OCI-LY1 (cell line): ENCODE data around the gene TMTC4.
"Not testable (repeated sequence)": the region's sequence is repeated elsewhere in the genome, so short reads cannot be mapped to it uniquely, and the experiment has no call there.

ENCODE experiments used
- H2AFZ ChIP-seq: fragments of 200-600 bp; sonication (generic), shearing (Covaris generic); 2 replicates; pipeline ENCODE4 v1.6.0; 2014; ENCODE audit warnings: antibody characterized with exemption, mild to moderate bottlenecking, low read length
- H3F3A ChIP-seq: fragments of 200-600 bp; sonication (generic), shearing (Covaris generic); 2 replicates; pipeline ENCODE4 v1.6.0; 2014; ENCODE audit warnings: mild to moderate bottlenecking, antibody characterized with exemption, low read length, moderate library complexity; ENCODE audit not compliant: insufficient read depth
- H3K27ac ChIP-seq: fragments of 200-600 bp; sonication (generic); 2 replicates; pipeline ENCODE4 v1.5.1; 2014; ENCODE audit warnings: low read length, mixed run types, mild to moderate bottlenecking, low read depth; ENCODE audit not compliant: poor library complexity, severe bottlenecking
- H3K27me3 ChIP-seq: fragments of 200-600 bp; sonication (generic); 2 replicates; pipeline ENCODE4 v1.6.0; 2014; ENCODE audit warnings: antibody characterized with exemption, mild to moderate bottlenecking, low read length, moderate library complexity; ENCODE audit not compliant: insufficient read depth
- H3K36me3 ChIP-seq: fragments of 200-600 bp; sonication (generic); 2 replicates; pipeline ENCODE4 v1.6.1; 2014; ENCODE audit warnings: mild to moderate bottlenecking, antibody characterized with exemption, low read length, moderate library complexity, mixed read lengths; ENCODE audit not compliant: insufficient read depth
- H3K4me1 ChIP-seq: fragments of 200-600 bp; sonication (generic); 2 replicates; pipeline ENCODE4 v1.5.1; 2014; ENCODE audit warnings: mild to moderate bottlenecking, low read length, moderate library complexity; ENCODE audit not compliant: insufficient read depth, severe bottlenecking
- H3K4me2 ChIP-seq: fragments of 200-600 bp; sonication (generic), shearing (Covaris generic); 2 replicates; pipeline ENCODE4 v1.6.1; 2014; ENCODE audit warnings: low read length
- H3K4me3 ChIP-seq: fragments of 200-600 bp; sonication (generic); 2 replicates; pipeline ENCODE4 v1.5.1; 2014; ENCODE audit warnings: low read length, low read depth, mild to moderate bottlenecking, mixed read lengths; ENCODE audit not compliant: poor library complexity, severe bottlenecking
- H3K79me2 ChIP-seq: fragments of 200-600 bp; shearing (Covaris generic); 2 replicates; pipeline ENCODE4 v1.6.1; 2016; ENCODE audit warnings: mixed run types, low read length, mixed read lengths; ENCODE audit not compliant: insufficient read depth
- H3K9ac ChIP-seq: fragments of 200-600 bp; sonication (generic), shearing (Covaris generic); 2 replicates; pipeline ENCODE4 v1.6.1; 2014; ENCODE audit warnings: mild to moderate bottlenecking, low read length, mixed read lengths
- H3K9me2 ChIP-seq: fragments of 200-600 bp; sonication (generic), shearing (Covaris generic); 2 replicates; pipeline ENCODE4 v1.6.1; 2014; ENCODE audit warnings: low read depth, mild to moderate bottlenecking, low read length, mixed read lengths
- H3K9me3 ChIP-seq: fragments of 200-600 bp; shearing (Covaris generic); 2 replicates; pipeline ENCODE4 v1.6.1; 2014; ENCODE audit warnings: low read length, mixed read lengths
- H4K20me1 ChIP-seq: fragments of 200-600 bp; sonication (generic), shearing (Covaris generic); 2 replicates; pipeline ENCODE4 v1.6.0; 2016; ENCODE audit warnings: mild to moderate bottlenecking, low read length; ENCODE audit not compliant: insufficient read depth
- EZH2 ChIP-seq: fragments of 200-600 bp; sonication (generic), shearing (Covaris generic); IDR thresholded peaks from 2 replicates; pipeline ENCODE4 v1.8.0; 2017; ENCODE audit warnings: borderline replicate concordance, mixed run types, mild to moderate bottlenecking, antibody characterized with exemption, low read length, moderate library complexity, mixed read lengths
- TF ChIP-seq, protein P1 (sequence below): fragments of 200-600 bp; sonication (generic), shearing (Covaris generic); IDR thresholded peaks from 2 replicates; pipeline ENCODE4 v1.5.1; 2017; ENCODE audit warnings: mild to moderate bottlenecking, antibody characterized with exemption, low read length, moderate library complexity, mixed read lengths

The TMTC4 gene

DNA sequence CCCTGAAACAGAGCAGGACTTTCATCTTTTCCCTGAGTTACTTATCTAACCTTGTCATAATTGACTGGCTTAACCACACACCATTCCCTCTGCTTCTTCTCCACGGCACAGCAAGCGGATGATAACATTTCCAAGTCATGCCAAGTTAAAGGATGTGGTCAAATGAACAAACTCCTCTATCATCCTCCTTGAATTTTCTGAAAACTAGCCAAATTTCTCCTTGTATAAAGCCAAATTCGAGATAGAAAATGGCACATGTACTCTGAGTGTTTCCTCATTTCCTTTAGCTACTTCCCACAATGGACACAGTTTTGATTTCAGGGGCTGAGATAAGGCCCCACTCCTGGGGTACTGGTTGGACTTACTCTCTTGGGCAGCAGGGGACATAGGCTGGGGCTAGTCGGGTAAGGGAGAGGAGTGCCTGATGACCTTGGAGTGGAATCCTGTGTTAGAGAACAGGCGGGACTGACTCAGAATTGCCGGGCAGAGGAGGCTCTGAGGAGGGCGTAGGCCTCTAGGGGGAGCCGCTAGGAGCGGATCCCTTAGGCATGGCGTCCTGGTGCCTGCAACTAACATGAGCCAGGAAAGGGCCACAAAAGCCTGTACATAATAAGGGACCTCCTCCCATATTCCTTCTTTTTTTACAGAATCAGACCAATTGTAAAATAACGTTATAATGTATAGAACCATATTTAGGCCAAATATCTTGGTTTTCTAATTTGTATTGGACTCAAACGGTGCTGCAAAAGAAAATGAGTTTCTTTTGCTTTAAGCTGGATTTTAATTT lies 20.3 kb upstream of the TMTC4 start:
- Histone ChIP-seq H3K79me2 (no peaks in the 10 kb centered on the region), H3K9ac (no peak overlapping the region), H3K4me1 (no peaks in the 10 kb centered on the region), H3K27ac (no peak overlapping the region), H3K27me3 (no peaks in the 10 kb centered on the region; the same call in 1 of the 2 replicates), H4K20me1 (no peaks in the 10 kb centered on the region), H3K9me3 (peaks cover 2% of the 10 kb centered on the region; the same call in 1 of the 2 replicates), H3K36me3 (no peaks in the 10 kb centered on the region), H3F3A (no peaks in the 10 kb centered on the region), H3K4me3 (no peak overlapping the region), H3K9me2 (no peaks in the 10 kb centered on the region), H3K4me2 (no peak overlapping the region), H2AFZ (no peak overlapping the region)
- no peak for TF ChIP-seq EZH2
- TF ChIP-seq, protein P1, sequence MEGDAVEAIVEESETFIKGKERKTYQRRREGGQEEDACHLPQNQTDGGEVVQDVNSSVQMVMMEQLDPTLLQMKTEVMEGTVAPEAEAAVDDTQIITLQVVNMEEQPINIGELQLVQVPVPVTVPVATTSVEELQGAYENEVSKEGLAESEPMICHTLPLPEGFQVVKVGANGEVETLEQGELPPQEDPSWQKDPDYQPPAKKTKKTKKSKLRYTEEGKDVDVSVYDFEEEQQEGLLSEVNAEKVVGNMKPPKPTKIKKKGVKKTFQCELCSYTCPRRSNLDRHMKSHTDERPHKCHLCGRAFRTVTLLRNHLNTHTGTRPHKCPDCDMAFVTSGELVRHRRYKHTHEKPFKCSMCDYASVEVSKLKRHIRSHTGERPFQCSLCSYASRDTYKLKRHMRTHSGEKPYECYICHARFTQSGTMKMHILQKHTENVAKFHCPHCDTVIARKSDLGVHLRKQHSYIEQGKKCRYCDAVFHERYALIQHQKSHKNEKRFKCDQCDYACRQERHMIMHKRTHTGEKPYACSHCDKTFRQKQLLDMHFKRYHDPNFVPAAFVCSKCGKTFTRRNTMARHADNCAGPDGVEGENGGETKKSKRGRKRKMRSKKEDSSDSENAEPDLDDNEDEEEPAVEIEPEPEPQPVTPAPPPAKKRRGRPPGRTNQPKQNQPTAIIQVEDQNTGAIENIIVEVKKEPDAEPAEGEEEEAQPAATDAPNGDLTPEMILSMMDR: peak; percentile 77

DNA sequence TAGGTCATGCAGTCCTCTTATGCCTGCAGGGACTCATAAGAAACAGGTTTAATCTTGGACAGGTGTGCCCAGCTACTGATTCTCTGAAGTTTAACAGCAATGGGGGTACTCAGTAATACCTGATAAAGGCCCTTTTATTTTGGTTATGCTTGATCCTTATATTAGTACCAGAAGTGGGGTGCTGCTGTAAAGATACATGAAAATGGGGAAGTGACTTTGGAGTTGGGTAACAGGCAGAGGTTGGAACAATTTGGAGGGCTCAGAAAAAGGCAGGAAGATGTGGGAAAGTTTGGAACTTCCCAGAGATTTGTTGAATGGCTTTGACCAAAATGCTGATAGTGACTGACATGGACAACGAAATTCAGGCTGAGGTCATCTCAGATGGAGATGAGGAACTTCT lies 14.6 kb upstream of the TMTC4 start:
- Histone ChIP-seq H3K9me3 (peaks cover 9% of the 10 kb centered on the region; the same call in 1 of the 2 replicates), H3K36me3 (no peaks in the 10 kb centered on the region), H3K79me2 (no peaks in the 10 kb centered on the region), H3K4me1 (no peaks in the 10 kb centered on the region), H3F3A (no peaks in the 10 kb centered on the region), H2AFZ (no peak overlapping the region), H3K9ac (no peak overlapping the region), H3K27me3 (no peaks in the 10 kb centered on the region; the same call in 1 of the 2 replicates), H3K4me2 (no peak overlapping the region), H3K4me3 (no peak overlapping the region), H3K27ac (no peak overlapping the region), H3K9me2 (no peaks in the 10 kb centered on the region), H4K20me1 (no peaks in the 10 kb centered on the region)
- TF ChIP-seq, protein P1: no peak
- TF ChIP-seq EZH2: no peak

DNA sequence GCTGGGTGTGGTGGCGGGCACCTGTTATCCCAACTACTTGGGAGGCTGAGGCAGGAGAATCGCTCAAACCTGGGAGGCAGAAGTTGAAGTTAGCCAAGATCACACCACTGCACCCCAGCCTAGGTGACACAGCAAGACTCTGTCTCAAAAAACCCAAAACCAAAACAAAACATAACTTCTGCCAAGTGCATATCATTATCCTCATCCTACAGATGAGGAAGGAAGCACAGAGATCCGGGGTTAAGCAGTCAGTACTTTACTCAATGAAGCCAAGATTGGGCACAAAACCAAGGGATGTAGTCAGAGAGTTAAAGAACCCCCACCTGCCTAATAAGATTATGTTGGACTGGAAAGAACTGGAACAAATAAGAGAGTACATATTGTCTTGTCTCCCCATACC lies 5.5 kb upstream of the TMTC4 start:
- no peaks in the 10 kb centered on the region for H3K79me2 ChIP-seq
- no peak overlapping the region for H2AFZ ChIP-seq
- H3K9ac ChIP-seq: no peak overlapping the region
- H3F3A ChIP-seq: no peaks in the 10 kb centered on the region
- H4K20me1 ChIP-seq: no peaks in the 10 kb centered on the region
- TF ChIP-seq, protein P1: no peak
- no peak for TF ChIP-seq EZH2
- no peaks in the 10 kb centered on the region for H3K36me3 ChIP-seq
- H3K9me3 ChIP-seq: no peaks in the 10 kb centered on the region
- H3K27ac ChIP-seq: no peak overlapping the region
- H3K9me2 ChIP-seq: no peaks in the 10 kb centered on the region
- H3K4me1 ChIP-seq: peaks cover 11% of the 10 kb centered on the region
- H3K4me2 ChIP-seq: no peak overlapping the region
- no peak overlapping the region for H3K4me3 ChIP-seq
- no peaks in the 10 kb centered on the region for H3K27me3 ChIP-seq

DNA sequence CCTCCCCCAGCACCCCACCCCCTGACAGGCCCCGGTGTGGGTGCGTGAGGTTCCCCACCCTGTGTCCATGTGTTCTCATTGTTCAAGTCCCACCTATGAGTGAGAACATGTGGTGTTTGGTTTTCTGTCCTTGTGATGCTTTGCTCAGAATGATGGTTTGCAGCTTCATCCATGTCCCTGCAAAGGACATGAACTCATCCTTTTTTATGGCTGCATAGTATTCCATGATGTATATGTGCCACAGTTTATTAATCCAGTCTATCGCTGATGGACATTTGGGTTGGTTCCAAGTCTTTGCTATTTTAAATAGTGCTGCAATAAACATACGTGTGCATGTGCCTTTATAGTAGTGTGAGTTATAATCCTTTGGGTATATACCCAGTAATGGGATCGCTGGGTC lies 2.5 kb upstream of the TMTC4 start:
- not testable (repeated sequence) for H3F3A ChIP-seq, H3K4me2 ChIP-seq, H3K4me3 ChIP-seq, H3K79me2 ChIP-seq, H3K27me3 ChIP-seq, H3K9ac ChIP-seq, H2AFZ ChIP-seq, H4K20me1 ChIP-seq, H3K9me2 ChIP-seq, H3K36me3 ChIP-seq, H3K9me3 ChIP-seq, H3K27ac ChIP-seq
- peaks cover 25% of the 10 kb centered on the region for H3K4me1 ChIP-seq
